DOHH2 (cell line): ENCODE results near the gene TEPSIN.

Source experiments
- H3F3A ChIP-seq: fragments of 200-600 bp; sonication (generic), shearing (Covaris generic); 2 replicates; pipeline ENCODE4 v1.6.0; 2016; ENCODE audit warnings: antibody characterized with exemption, mild to moderate bottlenecking; ENCODE audit not compliant: control insufficient read depth, insufficient read depth
- H3K27ac ChIP-seq: fragments of 200-600 bp; sonication (generic); 2 replicates; pipeline ENCODE4 v1.5.1; 2014; ENCODE audit warnings: low read depth, mild to moderate bottlenecking, low read length, moderate library complexity
- H3K27me3 ChIP-seq: fragments of 200-600 bp; sonication (generic); 2 replicates; pipeline ENCODE4 v1.6.1; 2014; ENCODE audit warnings: mild to moderate bottlenecking, low read length, mixed read lengths; ENCODE audit not compliant: control insufficient read depth
- H3K36me3 ChIP-seq: fragments of 200-600 bp; sonication (generic); 2 replicates; pipeline ENCODE4 v1.6.1; 2014; ENCODE audit warnings: mild to moderate bottlenecking, low read length, moderate library complexity, mixed read lengths; ENCODE audit not compliant: control insufficient read depth
- H3K4me1 ChIP-seq: fragments of 200-600 bp; sonication (generic); 2 replicates; pipeline ENCODE4 v1.6.1; 2014; ENCODE audit warnings: mild to moderate bottlenecking, low read length, mixed read lengths; ENCODE audit not compliant: control insufficient read depth
- H3K4me2 ChIP-seq: fragments of 200-600 bp; sonication (generic); 2 replicates; pipeline ENCODE4 v1.6.0; 2014; ENCODE audit warnings: mild to moderate bottlenecking, low read length, moderate library complexity
- H3K4me3 ChIP-seq: fragments of 200-600 bp; sonication (generic); 2 replicates; pipeline ENCODE4 v1.5.1; 2014; ENCODE audit warnings: mild to moderate bottlenecking, low read length, mixed read lengths
- H3K79me2 ChIP-seq: fragments of 200-600 bp; sonication (generic); 2 replicates; pipeline ENCODE4 v1.6.1; 2014; ENCODE audit warnings: mild to moderate bottlenecking, low read length, mixed read lengths; ENCODE audit not compliant: control insufficient read depth
- H3K9me2 ChIP-seq: fragments of 200-600 bp; sonication (generic); replicated peaks from 2 replicates; pipeline ENCODE4 v1.6.1; 2014; ENCODE audit warnings: mild to moderate bottlenecking, low read length, mixed read lengths; ENCODE audit not compliant: control insufficient read depth
- H3K9me3 ChIP-seq: fragments of 200-600 bp; sonication (generic); 2 replicates; pipeline ENCODE4 v1.6.1; 2014; ENCODE audit warnings: antibody characterized with exemption, low read length, mixed read lengths; ENCODE audit not compliant: control insufficient read depth, insufficient read depth
- H4K20me1 ChIP-seq: fragments of 200-600 bp; sonication (generic); 2 replicates; pipeline ENCODE4 v1.6.0; 2014; ENCODE audit warnings: low read depth, mild to moderate bottlenecking, antibody characterized with exemption, low read length, moderate library complexity; ENCODE audit not compliant: control insufficient read depth, insufficient read depth
- EZH2phosphoT487 ChIP-seq: fragments of 200-600 bp; sonication (generic); IDR thresholded peaks from 2 replicates; pipeline ENCODE4 v1.6.1; 2017; ENCODE audit warnings: borderline replicate concordance, mild to moderate bottlenecking, antibody characterized with exemption, low read length, moderate library complexity, mixed read lengths
- TF ChIP-seq, protein P1 (sequence below): fragments of 200-600 bp; sonication (generic); IDR thresholded peaks from one replicate; pipeline ENCODE4 v1.5.1; 2014; ENCODE audit warnings: antibody characterized with exemption, mild to moderate bottlenecking, low read depth, low read length; ENCODE audit not compliant: poor library complexity, severe bottlenecking

TEPSIN gene

DNA sequence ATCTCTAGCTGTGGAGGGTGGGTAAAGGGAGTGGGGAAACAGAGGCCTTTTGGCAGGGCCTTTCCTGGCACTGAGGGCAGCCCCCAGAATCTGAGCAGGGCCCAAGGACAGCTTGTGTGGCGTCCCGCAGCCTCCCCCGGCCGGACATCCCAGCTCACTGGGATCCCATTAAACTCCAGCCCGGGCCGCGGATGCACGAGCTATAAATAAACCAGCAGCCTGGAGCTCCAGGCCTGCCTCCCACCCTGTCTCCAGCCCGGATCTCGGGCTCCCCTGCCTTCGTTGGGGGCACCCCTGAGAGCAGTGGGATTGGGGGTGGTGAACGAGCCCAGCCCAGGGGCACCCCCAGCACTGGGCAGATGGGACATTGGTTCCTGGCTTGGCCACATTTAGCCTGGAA lies 59.0 kb downstream of the TEPSIN start:
- Histone ChIP-seq H3K4me3 (no peak overlapping the region), H3K9me2 (no peaks in the 10 kb centered on the region), H3K36me3 (no peaks in the 10 kb centered on the region), H3F3A (no peaks in the 10 kb centered on the region), H3K27me3 (no peaks in the 10 kb centered on the region), H3K4me2 (no peak overlapping the region), H4K20me1 (no peaks in the 10 kb centered on the region), H3K27ac (no peak overlapping the region), H3K4me1 (no peaks in the 10 kb centered on the region), H3K79me2 (no peaks in the 10 kb centered on the region), H3K9me3 (peaks cover 5% of the 10 kb centered on the region; the same call in 1 of the 2 replicates)
- TF ChIP-seq, protein P1, sequence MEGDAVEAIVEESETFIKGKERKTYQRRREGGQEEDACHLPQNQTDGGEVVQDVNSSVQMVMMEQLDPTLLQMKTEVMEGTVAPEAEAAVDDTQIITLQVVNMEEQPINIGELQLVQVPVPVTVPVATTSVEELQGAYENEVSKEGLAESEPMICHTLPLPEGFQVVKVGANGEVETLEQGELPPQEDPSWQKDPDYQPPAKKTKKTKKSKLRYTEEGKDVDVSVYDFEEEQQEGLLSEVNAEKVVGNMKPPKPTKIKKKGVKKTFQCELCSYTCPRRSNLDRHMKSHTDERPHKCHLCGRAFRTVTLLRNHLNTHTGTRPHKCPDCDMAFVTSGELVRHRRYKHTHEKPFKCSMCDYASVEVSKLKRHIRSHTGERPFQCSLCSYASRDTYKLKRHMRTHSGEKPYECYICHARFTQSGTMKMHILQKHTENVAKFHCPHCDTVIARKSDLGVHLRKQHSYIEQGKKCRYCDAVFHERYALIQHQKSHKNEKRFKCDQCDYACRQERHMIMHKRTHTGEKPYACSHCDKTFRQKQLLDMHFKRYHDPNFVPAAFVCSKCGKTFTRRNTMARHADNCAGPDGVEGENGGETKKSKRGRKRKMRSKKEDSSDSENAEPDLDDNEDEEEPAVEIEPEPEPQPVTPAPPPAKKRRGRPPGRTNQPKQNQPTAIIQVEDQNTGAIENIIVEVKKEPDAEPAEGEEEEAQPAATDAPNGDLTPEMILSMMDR = no peak
- TF ChIP-seq EZH2phosphoT487 = no peak

DNA sequence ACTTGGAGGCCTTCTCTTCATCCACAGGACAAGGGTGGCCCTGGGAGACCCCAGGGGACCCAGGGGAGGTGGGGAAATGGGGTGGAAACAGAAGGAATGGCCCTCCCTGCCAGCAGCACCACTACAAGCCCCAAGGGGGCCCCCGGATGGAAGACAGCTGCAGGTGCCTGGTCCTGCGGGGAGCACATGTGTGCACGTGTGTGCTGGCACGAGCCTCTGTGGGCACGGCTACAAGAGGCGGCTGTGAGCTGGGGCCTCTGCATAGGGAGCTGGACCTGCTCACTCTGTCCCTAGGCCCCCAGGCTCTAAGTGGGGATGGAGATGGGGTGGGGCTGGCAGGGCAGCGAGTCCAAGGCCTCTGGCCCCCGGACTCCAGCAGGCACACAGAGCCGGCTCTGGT lies 59.6 kb downstream of the TEPSIN start:
- H3F3A ChIP-seq = no peaks in the 10 kb centered on the region
- H3K4me1 ChIP-seq = no peaks in the 10 kb centered on the region
- H3K9me3 ChIP-seq = peaks cover 5% of the 10 kb centered on the region; the same call in 1 of the 2 replicates
- H3K36me3 ChIP-seq = no peaks in the 10 kb centered on the region
- H3K79me2 ChIP-seq = no peaks in the 10 kb centered on the region
- H3K27me3 ChIP-seq = no peaks in the 10 kb centered on the region
- no peak for TF ChIP-seq EZH2phosphoT487
- TF ChIP-seq, protein P1 = no peak
- H3K4me3 ChIP-seq = no peak overlapping the region
- no peaks in the 10 kb centered on the region for H3K9me2 ChIP-seq
- no peaks in the 10 kb centered on the region for H4K20me1 ChIP-seq
- no peak overlapping the region for H3K27ac ChIP-seq
- no peak overlapping the region for H3K4me2 ChIP-seq
